CD14-positive monocyte (primary cell): ENCODE data around the gene CYP4B1. TPM values are rescaled to one million over a fixed set of nuclear protein-coding genes. Genes with fewer than 3 reads are reported as not detected.

Source experiments
- DNase-seq, 3 donors: peaks; one replicate each; pipeline ENCODE4 v3.0.0-alpha.2; 2011 to 2022
- H2AFZ ChIP-seq: 2 replicates; pipeline ENCODE4 v1.6.0; 2012; ENCODE audit warnings: mild to moderate bottlenecking, low read depth, low read length, inconsistent platforms; ENCODE audit not compliant: insufficient read depth, poor library complexity, severe bottlenecking
- H3K27ac ChIP-seq, 2 donors: 1 replicate in 1 of 2; 2 replicates in 1 of 2; pipeline ENCODE4 v1.5.1; 2012 to 2013; ENCODE audit warnings: low read length in 2 of 2, control low read depth in 1 of 2, inconsistent platforms in 1 of 2, low read depth in 1 of 2, mild to moderate bottlenecking in 1 of 2
- H3K27me3 ChIP-seq, 2 donors: one replicate each; pipeline versions ENCODE4 v1.6.0 to v1.6.1; 2011 to 2013; ENCODE audit warnings: low read length in 2 of 2; ENCODE audit not compliant: control insufficient read depth in 2 of 2, insufficient read depth in 2 of 2
- H3K36me3 ChIP-seq, 2 donors: replicated peaks in 1 of 2; 1 replicate in 1 of 2; 2 replicates in 1 of 2; pipeline versions ENCODE4 v1.5.1 to v1.6.1; 2012 to 2013; ENCODE audit warnings: low read length in 2 of 2, control low read depth in 1 of 2, inconsistent platforms in 1 of 2, mild to moderate bottlenecking in 1 of 2; ENCODE audit not compliant: insufficient read depth in 2 of 2, control insufficient read depth in 1 of 2
- H3K4me1 ChIP-seq, 2 donors: 1 replicate in 1 of 2; 2 replicates in 1 of 2; pipeline versions ENCODE4 v1.5.1 to v1.6.1; 2012 to 2013; ENCODE audit warnings: low read length in 2 of 2, control low read depth in 1 of 2, inconsistent platforms in 1 of 2, mild to moderate bottlenecking in 1 of 2, moderate library complexity in 1 of 2; ENCODE audit not compliant: insufficient read depth in 2 of 2, control insufficient read depth in 1 of 2
- H3K4me2 ChIP-seq: replicated peaks from 2 replicates; pipeline ENCODE3; 2012; ENCODE audit warnings: low read length, moderate library complexity, mild to moderate bottlenecking; ENCODE audit not compliant: poor library complexity, severe bottlenecking; ENCODE audit errors: extremely low read depth
- H3K4me3 ChIP-seq, 3 experiments: fragments of 200-600 bp in 1 of 3; sonication (generic) in 1 of 3; replicated peaks in 1 of 3; 1 replicate in 2 of 3; 2 replicates in 1 of 3; pipeline ENCODE4 v1.5.1; 2011 to 2013; ENCODE audit warnings: low read length in 3 of 3, mild to moderate bottlenecking in 3 of 3, control low read depth in 2 of 3, low read depth in 2 of 3, inconsistent platforms in 1 of 3, moderate library complexity in 1 of 3
- H3K79me2 ChIP-seq: 2 replicates; pipeline ENCODE4 v1.6.0; 2012; ENCODE audit warnings: mild to moderate bottlenecking, control low read depth, inconsistent platforms, low read length, moderate library complexity; ENCODE audit not compliant: insufficient read depth
- H3K9ac ChIP-seq: 2 replicates; pipeline ENCODE4 v1.6.0; 2017; ENCODE audit warnings: low read length, mild to moderate bottlenecking; ENCODE audit not compliant: insufficient read depth, poor library complexity, severe bottlenecking
- H3K9me3 ChIP-seq, 2 donors: replicated peaks in 1 of 2; 1 replicate in 1 of 2; 2 replicates in 1 of 2; pipeline versions ENCODE4 v1.5.1 to v1.6.1; 2012 to 2013; ENCODE audit warnings: low read length in 2 of 2, control low read depth in 1 of 2; ENCODE audit not compliant: control insufficient read depth in 1 of 2, insufficient read depth in 1 of 2
- H4K20me1 ChIP-seq: 2 replicates; pipeline ENCODE4 v1.6.0; 2012; ENCODE audit warnings: mild to moderate bottlenecking, low read length, control low read depth, moderate library complexity; ENCODE audit not compliant: insufficient read depth
- H3K27ac Mint-ChIP-seq, 7 donors: one replicate each; pipeline ENCODE4 v1.8.0; 2020; ENCODE audit warnings: mild to moderate bottlenecking in 7 of 7, mixed read lengths in 7 of 7, moderate library complexity in 6 of 7, inconsistent platforms in 2 of 7
- H3K27me3 Mint-ChIP-seq, 3 donors: one replicate each; pipeline ENCODE4 v1.8.0; 2021 to 2022; ENCODE audit warnings: low read depth in 3 of 3, mild to moderate bottlenecking in 3 of 3, mixed read lengths in 3 of 3, moderate library complexity in 3 of 3, inconsistent platforms in 1 of 3
- H3K36me3 Mint-ChIP-seq, 2 donors: one replicate each; pipeline ENCODE4 v1.8.0; 2020; ENCODE audit warnings: mixed read lengths in 2 of 2, inconsistent platforms in 1 of 2, mild to moderate bottlenecking in 1 of 2
- H3K4me1 Mint-ChIP-seq: one replicate; pipeline ENCODE4 v1.8.0; 2020; ENCODE audit warnings: mild to moderate bottlenecking, mixed read lengths
- H3K4me3 Mint-ChIP-seq, 2 donors: one replicate each; pipeline ENCODE4 v1.8.0; 2020; ENCODE audit warnings: mild to moderate bottlenecking in 2 of 2, mixed read lengths in 2 of 2, moderate library complexity in 1 of 2
- H3K9me3 Mint-ChIP-seq, 7 donors: one replicate each; pipeline ENCODE4 v1.8.0; 2020 to 2022; ENCODE audit warnings: mixed read lengths in 7 of 7, mild to moderate bottlenecking in 6 of 7, moderate library complexity in 6 of 7, inconsistent platforms in 2 of 7
- WGBS: methylation state at CpG from one replicate; pipeline ENCODE4 v1.1.5; 2013; ENCODE audit warnings: missing lambda C conversion rate; ENCODE audit not compliant: insufficient coverage; 5-methylcytosine and 5-hydroxymethylcytosine counted together
- intact Hi-C, 2 donors: fragments of 100-400 bp; cut with micrococcal nuclease; formaldehyde crosslinking; loops; one replicate each; pipeline versions ENCODE4 v1.15.0 to v1.15.1; 2023
- polyA plus RNA-seq, 3 donors: library from polyadenylated mRNA; depleted of rRNA in 1 of 3; unstranded in 2 of 3; stranded (reverse) in 1 of 3; fragments of 300-500 nt in 2 of 3; fragments of >200 nt in 1 of 3; fragmentation: Illumina TruSeq in 2 of 3; gene quantifications; 1 replicate in 2 of 3; 2 replicates in 1 of 3; pipeline ENCODE4 v1.2.3, GENCODE V29; 2012 to 2021
- TF ChIP-seq, protein P1 (sequence below): fragments of 200-600 bp; IDR thresholded peaks from one replicate; pipeline ENCODE4 v1.8.0; 2022; ENCODE audit warnings: antibody characterized with exemption, mild to moderate bottlenecking

The CYP4B1 gene
- polyA plus RNA-seq, 3 donors = not detected

DNA sequence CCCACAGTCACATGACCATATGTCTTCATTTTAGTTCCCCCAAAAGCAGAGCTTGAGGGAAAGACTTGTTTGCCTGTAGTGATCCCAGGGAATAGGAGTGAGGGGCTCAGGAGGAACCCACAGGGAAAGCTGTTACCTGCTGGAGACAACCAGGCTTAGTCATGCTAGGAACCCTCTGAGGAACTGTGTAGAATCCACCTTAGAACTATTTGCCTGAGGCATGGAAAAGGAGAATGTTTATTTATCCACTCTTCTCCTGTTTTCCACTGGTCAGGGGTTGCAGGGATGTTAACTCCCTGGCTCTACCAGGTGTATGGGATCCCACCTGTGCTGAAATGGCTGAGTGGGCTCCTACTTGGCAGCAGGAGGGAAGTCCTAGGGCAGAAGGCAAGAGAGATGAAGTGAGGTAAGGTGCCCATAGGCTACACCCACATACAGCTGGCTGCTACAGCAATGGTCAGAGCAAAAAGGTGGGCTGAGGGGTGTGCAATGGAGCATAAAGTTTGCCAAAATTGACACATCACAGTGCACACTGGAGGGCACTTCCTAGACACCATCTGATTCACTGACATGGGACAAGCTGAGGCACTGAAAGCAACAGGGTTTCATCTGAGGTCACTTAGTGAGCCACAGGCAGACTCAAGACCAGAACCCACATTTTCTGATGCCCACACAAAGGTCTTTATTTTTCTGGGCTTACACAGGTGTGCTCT, 29.7 kb upstream of the CYP4B1 start:
- Histone ChIP-seq H3K9me3 (peaks cover 43 to 47% of the 10 kb centered on the region in 2 donors), H3K4me2 (no peak overlapping the region), H2AFZ (no peak overlapping the region), H3K4me1 (no peaks in the 10 kb centered on the region), H3K9ac (no peak overlapping the region), H3K79me2 (no peaks in the 10 kb centered on the region), H3K27me3 (no peaks in the 10 kb centered on the region), H3K4me3 (no peak overlapping the region), H4K20me1 (no peaks in the 10 kb centered on the region), H3K27ac (no peak overlapping the region), H3K36me3 (no peaks in the 10 kb centered on the region)
- Mint-ChIP-seq H3K36me3 (no peaks in the 10 kb centered on the region), H3K4me1 (no peaks in the 10 kb centered on the region), H3K27ac (no peak overlapping the region), H3K4me3 (no peak overlapping the region), H3K9me3 (peaks cover 31 to 50% (median 41%) of the 10 kb centered on the region in 7 donors), H3K27me3 (peaks cover 2 to 4% (median 3%) of the 10 kb centered on the region in 3 donors)
- no peak for DNase-seq
- intact Hi-C loops = no loop called here
- TF ChIP-seq, protein P1, sequence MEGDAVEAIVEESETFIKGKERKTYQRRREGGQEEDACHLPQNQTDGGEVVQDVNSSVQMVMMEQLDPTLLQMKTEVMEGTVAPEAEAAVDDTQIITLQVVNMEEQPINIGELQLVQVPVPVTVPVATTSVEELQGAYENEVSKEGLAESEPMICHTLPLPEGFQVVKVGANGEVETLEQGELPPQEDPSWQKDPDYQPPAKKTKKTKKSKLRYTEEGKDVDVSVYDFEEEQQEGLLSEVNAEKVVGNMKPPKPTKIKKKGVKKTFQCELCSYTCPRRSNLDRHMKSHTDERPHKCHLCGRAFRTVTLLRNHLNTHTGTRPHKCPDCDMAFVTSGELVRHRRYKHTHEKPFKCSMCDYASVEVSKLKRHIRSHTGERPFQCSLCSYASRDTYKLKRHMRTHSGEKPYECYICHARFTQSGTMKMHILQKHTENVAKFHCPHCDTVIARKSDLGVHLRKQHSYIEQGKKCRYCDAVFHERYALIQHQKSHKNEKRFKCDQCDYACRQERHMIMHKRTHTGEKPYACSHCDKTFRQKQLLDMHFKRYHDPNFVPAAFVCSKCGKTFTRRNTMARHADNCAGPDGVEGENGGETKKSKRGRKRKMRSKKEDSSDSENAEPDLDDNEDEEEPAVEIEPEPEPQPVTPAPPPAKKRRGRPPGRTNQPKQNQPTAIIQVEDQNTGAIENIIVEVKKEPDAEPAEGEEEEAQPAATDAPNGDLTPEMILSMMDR = no peak

DNA sequence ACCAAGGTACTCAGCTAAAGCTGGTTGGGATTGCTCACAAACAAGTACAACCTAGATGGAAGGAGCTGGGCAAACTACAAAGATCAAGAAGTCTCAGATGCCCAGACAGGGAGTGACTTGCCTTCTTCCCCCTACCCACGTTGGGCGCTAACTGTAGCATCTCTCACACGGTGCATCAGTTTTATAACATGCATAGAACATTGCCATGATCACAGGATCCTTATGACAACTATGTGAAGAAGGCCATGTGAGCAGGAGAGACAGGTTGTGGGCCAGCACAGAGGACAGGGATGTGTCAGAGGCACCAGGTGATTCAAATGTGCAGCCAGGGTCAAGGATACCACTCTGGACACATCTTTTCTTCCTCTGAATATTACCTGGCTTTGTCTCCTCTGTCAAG, 28.3 kb upstream of the CYP4B1 start:
- DNase-seq = no peak
- H3K27ac Mint-ChIP-seq = no peak overlapping the region
- peaks cover 43 to 47% of the 10 kb centered on the region in 2 donors for H3K9me3 ChIP-seq
- H3K9me3 Mint-ChIP-seq = peaks cover 31 to 58% (median 43%) of the 10 kb centered on the region in 7 donors
- H3K79me2 ChIP-seq = no peaks in the 10 kb centered on the region
- H3K4me3 ChIP-seq = no peak overlapping the region
- TF ChIP-seq, protein P1 = no peak
- peaks cover 0 to 4% (median 1%) of the 10 kb centered on the region in 3 donors for H3K27me3 Mint-ChIP-seq
- H2AFZ ChIP-seq = no peak overlapping the region
- no CpG with 5 or more reads among the region's 3 CpGs for WGBS
- no peaks in the 10 kb centered on the region for H3K27me3 ChIP-seq
- no peak overlapping the region for H3K27ac ChIP-seq
- no peaks in the 10 kb centered on the region for H4K20me1 ChIP-seq
- H3K4me3 Mint-ChIP-seq = no peak overlapping the region
- H3K36me3 ChIP-seq = no peaks in the 10 kb centered on the region
- intact Hi-C loops = no loop called here
- no peaks in the 10 kb centered on the region for H3K4me1 ChIP-seq
- no peak overlapping the region for H3K9ac ChIP-seq
- no peak overlapping the region for H3K4me2 ChIP-seq
- H3K4me1 Mint-ChIP-seq = no peaks in the 10 kb centered on the region
- no peaks in the 10 kb centered on the region for H3K36me3 Mint-ChIP-seq
